Measurements from ENCODE around the gene SPINK1. TPM values are rescaled to one million over a fixed set of nuclear protein-coding genes. Genes with fewer than 3 reads are reported as not detected.

The SPINK1 gene
- total and polyA plus RNA-seq, 2 experiments from 2014 or later, result 0.82 TPM; not detected in 1

GRCh38 chr5:147860641-147861025, 29.2 kb upstream of the SPINK1 start:
- no peaks in the 10 kb centered on the region for H3K9me3 Mint-ChIP-seq
- no peak overlapping the region for H3K4me3 ChIP-seq
- DNase-seq (ENCODE audit: low spot score), result no peak
- no peak overlapping the region for H3K4me3 Mint-ChIP-seq
- ATAC-seq, result peak; percentile 26
- H3K27me3 ChIP-seq (ENCODE audit: insufficient read depth), result no peaks in the 10 kb centered on the region
- H3K27ac ChIP-seq (ENCODE audit: low read depth), result peak overlapping the region; percentile 92
- peak overlapping the region; percentile 49 for H3K4me2 ChIP-seq
- no peak overlapping the region for H2AFZ ChIP-seq
- H3K27me3 Mint-ChIP-seq (ENCODE audit: insufficient read depth, low read depth, poor library complexity), result peaks cover 3% of the 10 kb centered on the region
- H4K20me1 ChIP-seq (replicated peaks; ENCODE audit: insufficient read depth), result no peaks in the 10 kb centered on the region
- peaks cover 75% of the 10 kb centered on the region for H3K4me1 Mint-ChIP-seq
- H3K9me2 ChIP-seq (ENCODE audit: insufficient read depth), result no peaks in the 10 kb centered on the region
- peaks cover 13% of the 10 kb centered on the region for H3K79me2 ChIP-seq (replicated peaks; ENCODE audit: insufficient read depth)
- no peaks in the 10 kb centered on the region; the same call in 1 of the 2 replicates for H3K36me3 ChIP-seq (ENCODE audit: insufficient read depth)
- H3F3A ChIP-seq (replicated peaks; ENCODE audit: low read depth), result peaks cover 30% of the 10 kb centered on the region; the same call in 1 of the 2 replicates
- H3K4me1 ChIP-seq (ENCODE audit: insufficient read depth), result peaks cover 70% of the 10 kb centered on the region
- peaks cover 39% of the 10 kb centered on the region; the same call in 2 of the 3 replicates for H3K36me3 Mint-ChIP-seq (ENCODE audit: low read depth)
- TF ChIP-seq STAT1 (IDR thresholded peaks at IDR 0.05; ENCODE audit: unreplicated experiment) (no peak), REST (IDR thresholded peaks at IDR 0.05; ENCODE audit: unreplicated experiment) (no peak), ZNF114 (CRISPR knock-in tag; IDR thresholded peaks at IDR 0.05) (no peak), ZNF462 (CRISPR knock-in tag; IDR thresholded peaks at IDR 0.05) (no peak), ZNF331 (CRISPR knock-in tag; IDR thresholded peaks at IDR 0.05; ENCODE audit: low read depth) (no peak), NANOG (IDR thresholded peaks at IDR 0.05; ENCODE audit: borderline replicate concordance) (no peak), POLR2AphosphoS5 (IDR thresholded peaks at IDR 0.05; ENCODE audit: low read depth) (no peak; the same call in none of the 2 replicates), EZH2 (IDR thresholded peaks at IDR 0.05; ENCODE audit: low read depth, unreplicated experiment) (no peak), CREB1 (CRISPR knock-in tag; IDR thresholded peaks at IDR 0.05; ENCODE audit: low read depth) (no peak), EZH2phosphoT487 (IDR thresholded peaks at IDR 0.05; ENCODE audit: unreplicated experiment) (no peak), ETS1 (IDR thresholded peaks at IDR 0.05) (no peak), CTCF (conservative IDR thresholded peaks at IDR 0.05; ENCODE audit: low read depth in 2 of 2) (no peak), JUNB (IDR thresholded peaks at IDR 0.05; ENCODE audit: unreplicated experiment) (no peak)
- peak overlapping the region; percentile 80 for H3K27ac Mint-ChIP-seq

Data from GM23338 (cell line).